Ectodermal cell (in vitro differentiated cells): ENCODE results near the gene RFPL2.

Source experiments
- H3K27ac ChIP-seq: 2 replicates; pipeline ENCODE4 v1.7.0; 2013; ENCODE audit warnings: mild to moderate bottlenecking, low read depth, low read length; ENCODE audit not compliant: insufficient read depth, poor library complexity, severe bottlenecking
- H3K27me3 ChIP-seq: 2 replicates; pipeline ENCODE4 v1.7.0; 2013; ENCODE audit warnings: mild to moderate bottlenecking, low read length; ENCODE audit not compliant: insufficient read depth, control insufficient read depth, poor library complexity, severe bottlenecking
- H3K36me3 ChIP-seq: one replicate; pipeline ENCODE4 v1.7.0; 2013; ENCODE audit warnings: low read length; ENCODE audit not compliant: control insufficient read depth, insufficient read depth
- H3K4me1 ChIP-seq: one replicate; pipeline ENCODE4 v1.7.0; 2013; ENCODE audit warnings: low read length; ENCODE audit not compliant: control insufficient read depth, insufficient read depth
- H3K4me3 ChIP-seq: 2 replicates; pipeline ENCODE4 v1.7.0; 2013; ENCODE audit warnings: low read depth, low read length, control low read depth; ENCODE audit not compliant: insufficient read depth
- H3K9me3 ChIP-seq: 2 replicates; pipeline ENCODE4 v1.7.0; 2013; ENCODE audit warnings: mild to moderate bottlenecking, low read length, moderate library complexity; ENCODE audit not compliant: control insufficient read depth
- WGBS, 2 experiments: methylation state at CpG; one replicate each; pipeline ENCODE4 v1.1.7; 2013; ENCODE audit warnings: missing lambda C conversion rate in 2 of 2; 5-methylcytosine and 5-hydroxymethylcytosine counted together

Gene RFPL2

DNA sequence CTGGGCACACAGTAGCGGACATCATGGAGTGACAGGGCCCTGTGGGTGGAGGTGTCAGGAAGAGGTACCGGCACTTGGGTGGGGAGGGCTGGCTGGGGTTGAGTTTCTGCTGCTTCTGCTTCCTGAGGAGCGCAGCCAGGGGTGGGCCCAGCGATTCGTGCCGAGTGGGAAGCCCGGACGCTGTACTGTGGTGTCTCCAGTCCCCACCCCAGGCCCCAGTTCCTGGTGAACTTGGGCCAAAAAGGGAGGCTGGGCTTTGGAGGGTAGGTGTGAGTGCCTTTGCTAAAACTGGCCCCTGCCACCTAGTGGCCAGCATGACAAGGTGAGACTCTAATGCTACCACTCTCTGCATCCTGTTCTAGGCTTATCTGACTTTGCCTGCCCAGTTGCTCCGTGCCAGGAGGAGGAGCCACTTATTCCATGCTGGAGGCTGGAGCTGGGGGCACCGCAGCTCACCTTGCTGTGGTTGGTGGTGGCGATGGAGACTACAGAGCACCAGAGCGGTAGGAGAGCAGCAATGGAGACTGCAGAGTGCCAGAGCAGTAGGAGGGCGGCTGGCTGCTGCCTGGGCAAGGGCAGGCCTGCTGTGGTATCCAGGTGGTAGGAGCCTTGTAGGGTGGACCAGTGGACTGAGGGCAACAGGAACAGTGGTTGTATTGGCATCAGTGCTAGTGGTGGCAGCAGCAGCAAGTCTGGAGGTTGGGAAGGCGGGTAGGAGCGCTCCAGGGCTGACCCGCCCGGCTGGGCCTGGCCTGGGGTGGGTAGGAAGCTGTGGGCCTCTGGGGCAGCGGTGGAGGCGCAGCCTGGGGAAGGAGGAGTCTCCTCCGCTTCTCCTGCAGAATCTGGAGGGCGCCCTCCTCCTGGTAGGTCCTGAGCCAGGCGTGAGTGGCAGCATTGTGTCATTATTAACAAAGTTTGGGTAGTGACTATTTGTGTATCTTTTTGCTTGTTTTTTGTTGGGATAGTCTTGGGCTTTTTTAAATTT is 2.2 kb upstream of the RFPL2 start:
- 79 to 81% methylated on average over 22 of the region's 22 CpGs for WGBS, 2 experiments
- Histone ChIP-seq H3K36me3 (no peaks in the 10 kb centered on the region), H3K9me3 (no peaks in the 10 kb centered on the region), H3K4me1 (no peaks in the 10 kb centered on the region), H3K4me3 (no peak overlapping the region), H3K27ac (no peak overlapping the region), H3K27me3 (peaks cover 38% of the 10 kb centered on the region)

DNA sequence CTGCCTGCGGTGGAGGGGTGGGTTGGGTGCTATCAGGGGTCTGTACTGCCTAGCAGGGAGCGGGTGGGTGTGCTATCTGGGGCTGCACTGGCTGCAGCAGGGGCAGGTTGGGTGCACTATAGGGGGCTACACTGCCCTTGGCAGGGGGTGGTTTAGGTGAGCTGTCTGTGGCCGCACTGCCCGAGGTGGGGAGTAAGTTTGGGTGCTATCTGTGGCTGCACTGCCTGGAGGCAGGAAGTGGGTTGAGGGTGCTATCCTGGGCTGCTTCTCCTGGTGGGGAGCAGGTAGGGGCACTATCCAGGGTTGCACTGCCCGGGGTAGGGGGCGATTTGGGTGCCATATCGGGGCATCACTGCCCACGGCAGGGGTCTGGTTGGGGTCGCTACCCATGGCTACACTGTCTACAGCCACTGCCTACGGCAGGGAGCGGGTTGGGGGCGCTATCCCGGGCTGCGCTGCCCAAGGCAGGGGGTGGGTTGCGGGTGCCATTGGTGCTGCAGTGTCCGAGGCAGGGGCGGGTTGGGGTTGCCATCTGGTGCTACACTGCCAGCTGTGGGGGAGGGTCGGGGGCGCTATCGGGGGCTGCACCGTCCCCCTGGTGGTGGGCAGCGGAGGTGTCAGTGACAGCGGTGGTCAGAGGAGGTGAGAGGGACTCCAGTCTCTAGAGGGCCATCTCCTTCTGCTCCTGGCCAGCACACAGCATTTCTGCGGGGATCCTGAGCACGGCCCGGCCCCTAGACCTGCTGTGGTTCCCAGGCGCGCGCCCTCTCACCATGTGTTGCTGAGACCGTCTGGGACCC is 1.3 kb upstream of the RFPL2 start:
- no peaks in the 10 kb centered on the region for H3K36me3 ChIP-seq
- peaks cover 38% of the 10 kb centered on the region for H3K27me3 ChIP-seq
- WGBS, 2 experiments = 73 to 77% methylated on average over 30 of the region's 30 CpGs
- H3K4me3 ChIP-seq = no peak overlapping the region
- H3K4me1 ChIP-seq = no peaks in the 10 kb centered on the region
- no peaks in the 10 kb centered on the region for H3K9me3 ChIP-seq
- no peak overlapping the region for H3K27ac ChIP-seq

DNA sequence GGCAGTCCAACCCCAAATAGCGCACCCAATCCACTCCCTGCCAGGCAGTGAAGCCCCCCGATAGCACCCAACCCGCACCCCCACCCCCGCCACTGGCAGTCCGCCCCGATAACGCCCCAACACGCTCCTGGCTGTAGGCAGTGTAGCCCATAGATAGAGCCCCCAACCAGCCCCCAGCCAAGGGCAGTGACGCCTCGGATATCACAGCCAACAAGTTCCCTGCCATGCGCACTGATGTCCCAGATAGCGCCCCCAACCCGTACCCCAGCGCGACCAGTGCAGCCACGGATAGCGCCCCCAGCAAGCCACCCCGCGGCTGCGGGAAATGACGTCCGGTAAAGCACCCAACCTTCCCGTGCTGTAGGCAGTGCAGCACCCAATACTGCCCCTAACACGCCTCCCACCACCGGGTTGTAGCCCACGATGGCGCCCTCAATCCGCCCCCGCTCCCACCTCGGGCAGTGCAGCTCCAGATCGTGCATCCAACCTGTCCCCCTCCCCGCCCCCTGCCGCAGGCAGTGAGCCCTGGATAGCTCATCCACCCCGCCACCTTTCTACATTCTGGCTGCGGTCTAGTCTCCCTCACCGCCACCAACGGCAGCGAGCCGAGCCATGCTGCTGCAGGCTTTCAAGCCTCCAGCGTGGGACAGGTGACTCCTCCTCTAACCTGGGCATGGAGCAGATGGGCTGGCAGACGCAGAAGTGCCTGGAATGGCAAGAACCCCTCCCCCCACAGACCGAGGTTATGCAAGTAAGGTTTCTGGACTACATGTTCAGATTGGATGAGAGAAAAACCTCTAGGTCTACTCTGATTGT is 625 bp downstream of the RFPL2 start:
- Histone ChIP-seq H3K27me3 (peaks cover 38% of the 10 kb centered on the region), H3K4me3 (peak overlapping the region; percentile 24), H3K27ac (no peak overlapping the region), H3K9me3 (no peaks in the 10 kb centered on the region), H3K4me1 (no peaks in the 10 kb centered on the region), H3K36me3 (no peaks in the 10 kb centered on the region)
- 37% methylated on average over 41 to 42 of the region's 42 CpGs for WGBS, 2 experiments

DNA sequence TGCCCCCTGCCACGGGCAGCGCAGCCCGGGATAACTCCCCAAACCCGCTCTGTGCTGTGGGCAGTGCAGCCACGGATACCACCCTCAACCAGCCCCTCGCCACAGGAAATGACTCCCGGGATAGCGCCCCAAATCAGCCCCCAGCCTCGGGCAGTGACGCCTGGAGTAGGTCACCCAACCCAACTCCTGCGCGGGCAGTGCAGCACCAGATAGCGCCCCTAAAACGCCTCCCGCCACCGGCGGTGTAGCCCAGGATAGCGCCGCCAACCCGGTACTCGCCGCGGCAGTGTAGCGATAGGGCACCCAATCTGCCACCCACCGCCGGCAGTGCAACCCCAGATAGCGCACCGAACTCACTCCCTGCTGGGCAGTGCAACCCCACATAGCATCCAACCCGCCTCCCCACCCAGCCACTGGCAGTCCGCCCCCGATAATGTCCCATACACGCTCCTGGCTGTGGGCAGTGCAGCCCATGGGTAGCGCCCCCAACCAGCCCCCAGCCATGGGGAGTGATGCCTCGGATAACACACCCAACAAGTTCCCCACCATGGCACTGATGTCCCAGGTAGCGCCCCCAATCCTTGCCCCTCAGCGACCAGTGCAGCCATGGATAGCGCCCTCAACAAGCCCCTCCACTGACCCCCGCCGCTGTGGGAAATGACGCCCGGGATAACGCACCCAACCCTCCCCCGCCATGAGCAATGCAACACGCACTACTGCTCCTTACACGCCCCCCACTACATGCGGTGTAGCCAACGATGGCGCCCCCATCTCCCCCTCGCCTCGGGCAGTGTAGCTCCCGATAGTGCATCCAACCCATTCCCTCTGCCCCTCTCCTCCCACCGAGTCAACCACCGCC is 1.5 kb downstream of the RFPL2 start:
- WGBS, 2 experiments = 83 to 85% methylated on average over 53 of the region's 53 CpGs
- H3K27ac ChIP-seq = no peak overlapping the region
- no peaks in the 10 kb centered on the region for H3K9me3 ChIP-seq
- no peak overlapping the region for H3K4me3 ChIP-seq
- peaks cover 38% of the 10 kb centered on the region for H3K27me3 ChIP-seq
- no peaks in the 10 kb centered on the region for H3K36me3 ChIP-seq
- no peaks in the 10 kb centered on the region for H3K4me1 ChIP-seq

DNA sequence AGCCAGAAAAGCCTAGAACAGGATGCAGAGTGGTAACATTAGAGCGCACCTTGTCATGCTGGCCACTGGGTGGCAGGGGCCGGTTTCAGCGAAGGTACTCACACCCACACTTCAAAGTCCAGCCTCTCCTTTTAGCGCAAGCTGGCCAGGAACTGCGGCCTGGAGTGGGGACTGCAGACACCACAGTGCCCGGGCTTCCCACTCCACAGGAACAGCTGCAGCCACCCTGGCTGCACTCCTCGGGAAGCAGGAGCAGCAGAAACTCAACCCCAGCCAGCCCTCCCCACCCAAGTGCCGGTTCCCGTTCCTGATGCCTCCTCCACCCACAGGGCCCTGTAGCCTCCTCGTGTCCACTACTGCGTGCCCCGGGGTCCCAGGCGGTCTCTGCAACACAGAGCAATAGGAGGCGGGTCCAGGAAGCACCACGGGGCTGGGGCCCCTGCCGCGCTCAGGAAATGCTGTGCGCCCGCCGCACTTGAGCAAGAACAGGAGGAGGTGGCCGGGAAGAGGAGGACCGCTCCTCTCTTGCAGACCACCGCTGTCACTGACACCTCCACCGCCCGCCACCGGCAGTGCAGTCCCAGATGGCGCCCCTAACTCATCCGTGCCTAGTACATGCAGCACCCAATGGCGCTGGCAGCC is 2.2 kb downstream of the RFPL2 start:
- Histone ChIP-seq H3K36me3 (no peaks in the 10 kb centered on the region), H3K27ac (no peak overlapping the region), H3K4me3 (no peak overlapping the region), H3K9me3 (no peaks in the 10 kb centered on the region), H3K4me1 (no peaks in the 10 kb centered on the region), H3K27me3 (peaks cover 38% of the 10 kb centered on the region)
- 49 to 53% methylated on average over 29 of the region's 29 CpGs for WGBS, 2 experiments

DNA sequence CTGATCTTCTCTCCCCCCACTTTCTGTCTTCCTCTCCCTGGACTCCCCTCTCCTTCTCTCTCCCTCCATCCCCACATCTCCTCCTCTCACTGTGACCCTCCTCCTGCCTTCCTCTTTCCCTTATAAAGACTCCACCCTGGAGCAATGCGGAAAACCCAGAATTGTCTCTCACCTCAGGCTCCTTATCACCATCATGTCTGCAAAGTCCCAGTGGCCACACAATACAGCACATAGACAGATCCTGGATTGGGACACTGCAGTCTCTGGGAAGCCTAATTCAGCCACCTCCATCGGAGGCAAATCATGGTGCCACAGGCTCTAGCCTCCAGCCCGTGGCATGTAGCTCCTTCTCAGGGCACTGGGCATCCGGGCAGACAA is 2.7 kb downstream of the RFPL2 start:
- WGBS, 2 experiments = 39 to 46% methylated on average over 4 of the region's 4 CpGs
- H3K4me1 ChIP-seq = no peaks in the 10 kb centered on the region
- peaks cover 38% of the 10 kb centered on the region for H3K27me3 ChIP-seq
- no peaks in the 10 kb centered on the region for H3K36me3 ChIP-seq
- H3K4me3 ChIP-seq = no peak overlapping the region
- no peaks in the 10 kb centered on the region for H3K9me3 ChIP-seq
- no peak overlapping the region for H3K27ac ChIP-seq

DNA sequence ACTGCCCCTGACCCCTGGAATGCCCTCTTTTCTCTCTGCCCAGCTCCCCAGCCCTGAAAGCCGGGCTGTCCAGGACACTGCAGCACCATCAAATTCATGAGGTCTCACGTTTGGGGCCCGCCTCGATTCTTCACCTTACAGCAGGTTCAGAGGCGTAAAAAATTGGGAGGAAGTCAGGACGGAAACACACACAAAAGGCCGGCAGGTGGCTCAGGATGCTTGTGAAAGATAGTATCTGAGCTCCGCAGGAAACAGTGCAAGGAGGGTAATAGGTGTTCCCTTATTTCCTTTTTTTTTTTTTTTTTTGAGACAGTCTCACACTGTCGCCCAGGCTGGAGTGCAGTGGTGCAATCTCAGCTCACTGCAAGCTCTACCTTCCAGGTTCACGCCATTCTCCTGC is 4.1 kb downstream of the RFPL2 start:
- no peak overlapping the region for H3K27ac ChIP-seq
- no peaks in the 10 kb centered on the region for H3K36me3 ChIP-seq
- H3K4me3 ChIP-seq = no peak overlapping the region
- 81 to 82% methylated on average over 9 of the region's 10 CpGs for WGBS, 2 experiments
- H3K27me3 ChIP-seq = peaks cover 32% of the 10 kb centered on the region
- H3K4me1 ChIP-seq = no peaks in the 10 kb centered on the region
- no peaks in the 10 kb centered on the region for H3K9me3 ChIP-seq

DNA sequence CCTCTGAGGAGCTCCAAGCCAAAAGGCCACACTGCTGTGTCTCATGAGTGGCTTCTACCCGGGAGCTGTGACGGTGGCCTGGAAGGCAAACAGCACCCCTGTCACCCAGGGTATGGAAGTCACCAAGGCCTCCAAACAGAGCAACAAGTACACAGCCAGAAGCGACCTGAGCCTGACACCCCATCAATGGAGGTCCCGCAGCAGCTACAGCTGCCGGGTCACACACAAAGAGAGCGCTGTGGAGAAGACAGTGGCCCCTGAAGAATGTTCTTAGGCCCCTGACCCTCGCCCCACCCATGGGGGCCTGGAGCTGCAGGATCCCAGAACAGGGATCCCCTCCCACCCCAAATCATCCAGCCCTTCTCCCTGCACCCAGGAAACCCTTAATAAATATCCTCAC is 4.9 kb downstream of the RFPL2 start:
- Histone ChIP-seq H3K36me3 (no peaks in the 10 kb centered on the region), H3K4me1 (no peaks in the 10 kb centered on the region), H3K4me3 (no peak overlapping the region), H3K27ac (no peak overlapping the region), H3K9me3 (no peaks in the 10 kb centered on the region), H3K27me3 (peaks cover 25% of the 10 kb centered on the region)
- 86 to 87% methylated on average over 7 of the region's 7 CpGs for WGBS, 2 experiments

DNA sequence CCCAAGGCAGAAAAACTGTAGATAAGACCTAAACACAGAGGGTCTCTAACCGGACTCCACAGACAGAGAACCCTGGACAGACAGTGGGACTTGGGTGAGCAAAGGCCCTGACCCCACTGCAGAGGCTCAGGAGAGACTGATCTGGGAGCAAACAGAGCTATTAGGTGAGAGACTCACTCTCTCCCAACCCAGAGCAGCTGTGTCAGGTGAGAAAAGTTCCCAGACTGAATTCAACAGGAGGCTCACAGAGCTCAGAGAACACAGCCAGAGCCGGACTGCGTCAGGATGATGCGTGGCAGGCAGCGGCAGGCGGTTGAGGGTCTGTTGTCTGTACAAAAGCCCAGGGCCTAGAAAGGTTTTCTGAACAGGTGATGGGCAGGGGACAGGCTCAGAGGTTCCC is 5.5 kb downstream of the RFPL2 start:
- WGBS, 2 experiments = 94 to 96% methylated on average over 6 of the region's 6 CpGs
- Histone ChIP-seq H3K4me3 (no peak overlapping the region), H3K27me3 (peaks cover 20% of the 10 kb centered on the region)

More for the DNA sequence above, 5.5 kb downstream of the RFPL2 start:
- Histone ChIP-seq H3K36me3 (no peaks in the 10 kb centered on the region), H3K4me1 (no peaks in the 10 kb centered on the region), H3K9me3 (no peaks in the 10 kb centered on the region), H3K27ac (no peak overlapping the region)
